DMS53 treated with DMSO at 0.1 percent for 48 hours (cell line): ENCODE measurements around the gene DEGS2.
A peak's percentile ranks its signal among the peaks of the same experiment; 100 is the strongest.
"Not testable (repeated sequence)": the region's sequence is repeated elsewhere in the genome, so short reads cannot be mapped to it uniquely, and the experiment has no call there.

Experiments used
- DNase-seq: peaks from one replicate; lab custom pipeline; 2025; ENCODE audit not compliant: unreplicated experiment; lab: John Stamatoyannopoulos, UW

DEGS2 gene

DNA sequence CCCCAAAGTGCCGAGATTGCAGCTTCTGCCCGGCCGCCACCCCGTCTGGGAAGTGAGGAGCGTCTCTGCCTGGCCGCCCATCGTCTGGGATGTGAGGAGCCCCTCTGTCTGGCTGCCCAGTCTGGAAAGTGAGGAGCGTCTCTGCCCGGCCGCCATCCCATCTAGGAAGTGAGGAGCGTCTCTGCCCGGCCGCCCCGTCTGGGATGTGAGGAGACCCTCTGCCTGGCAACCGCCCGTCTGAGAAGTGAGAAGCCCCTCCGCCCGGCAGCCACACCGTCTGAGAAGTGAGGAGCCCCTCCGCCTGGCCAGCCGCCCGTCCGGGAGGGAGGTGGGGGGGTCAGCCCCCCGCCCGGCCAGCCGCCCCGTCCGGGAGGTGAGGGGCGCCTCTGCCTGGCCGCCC lies 21.2 kb upstream of the DEGS2 start:
- not testable (repeated sequence) for DNase-seq

DNA sequence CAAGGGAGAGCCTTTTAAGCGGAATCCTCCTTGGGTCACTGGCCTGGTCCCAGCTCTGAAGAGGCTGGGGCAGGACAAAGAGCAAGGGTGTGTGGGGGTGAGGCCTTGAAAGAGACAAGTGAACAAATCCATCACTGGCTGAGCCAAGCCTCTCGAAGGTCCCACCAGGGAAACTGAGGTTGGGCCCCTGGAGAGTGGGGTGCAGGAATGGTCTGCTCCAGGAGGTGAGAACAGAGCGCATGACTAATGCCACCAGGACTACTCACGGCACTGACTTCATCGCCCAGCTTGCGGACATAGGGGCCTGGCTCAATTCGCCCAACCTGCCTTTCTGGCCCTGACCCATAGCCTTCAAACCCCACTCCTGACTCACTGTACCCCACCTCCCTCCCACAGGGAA lies 19.2 kb upstream of the DEGS2 start:
- no peak for DNase-seq

DNA sequence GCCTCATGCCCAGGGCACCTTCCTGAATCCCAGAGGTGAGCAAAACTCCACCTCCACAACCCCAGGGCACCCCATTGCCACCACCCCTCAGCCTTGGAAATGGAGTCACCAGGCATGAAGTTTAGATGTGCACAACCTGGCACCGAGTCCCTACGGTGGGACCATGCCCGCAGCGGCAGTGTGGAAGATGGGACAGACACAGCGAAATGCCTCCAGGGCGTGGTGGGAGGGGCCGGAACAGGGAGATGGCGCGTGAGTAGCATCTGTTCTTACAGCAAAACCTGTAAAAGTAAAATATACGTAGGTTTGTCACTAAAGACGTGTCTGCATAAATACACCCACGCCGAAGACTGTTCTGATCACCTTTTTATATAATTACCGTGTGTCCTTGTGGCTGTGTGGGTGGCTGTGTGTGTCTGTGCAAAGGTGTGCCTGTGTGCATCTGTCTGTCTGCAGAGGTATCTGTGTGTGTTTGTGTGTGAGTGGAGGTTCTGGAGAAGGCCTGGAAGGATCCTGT lies 17.4 kb upstream of the DEGS2 start:
- no peak for DNase-seq

DNA sequence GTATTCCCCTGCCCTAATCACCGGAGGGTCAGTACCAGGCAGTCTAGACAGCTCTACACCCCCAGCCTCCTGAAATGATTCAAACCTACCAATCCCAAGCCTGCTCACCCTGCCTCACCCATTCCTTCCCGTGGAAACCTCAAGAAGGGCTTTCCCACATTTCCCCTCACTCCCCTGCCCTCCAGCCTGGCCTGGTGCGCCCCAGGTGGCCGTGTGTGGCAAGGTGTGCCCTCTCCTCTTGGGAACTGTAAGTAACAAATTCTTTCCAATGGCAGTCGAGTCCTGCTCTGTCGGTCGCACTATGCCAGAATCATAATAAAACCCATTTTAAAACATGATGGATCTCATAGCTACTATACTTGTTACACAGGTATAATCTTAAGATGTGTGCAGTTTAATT lies 13.9 kb upstream of the DEGS2 start:
- DNase-seq = no peak

DNA sequence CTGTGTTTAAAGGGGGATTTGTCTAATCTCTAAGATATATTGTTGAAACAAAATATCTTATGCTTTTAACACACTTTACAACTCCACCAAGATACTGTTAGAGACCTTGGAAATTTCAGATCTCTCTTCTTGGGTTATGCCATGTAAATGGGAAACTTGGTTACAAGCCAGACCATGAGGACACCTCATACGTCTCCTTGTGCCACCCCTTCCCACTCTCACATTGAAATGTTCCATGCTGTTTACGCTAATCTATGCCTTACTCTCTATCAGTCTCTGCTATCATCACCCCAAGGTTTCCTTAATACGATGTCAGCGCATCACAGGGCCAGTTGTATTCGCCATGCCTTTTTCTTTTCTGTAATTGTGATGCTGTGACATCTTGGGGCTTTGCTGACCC lies 13.4 kb upstream of the DEGS2 start:
- no peak for DNase-seq

DNA sequence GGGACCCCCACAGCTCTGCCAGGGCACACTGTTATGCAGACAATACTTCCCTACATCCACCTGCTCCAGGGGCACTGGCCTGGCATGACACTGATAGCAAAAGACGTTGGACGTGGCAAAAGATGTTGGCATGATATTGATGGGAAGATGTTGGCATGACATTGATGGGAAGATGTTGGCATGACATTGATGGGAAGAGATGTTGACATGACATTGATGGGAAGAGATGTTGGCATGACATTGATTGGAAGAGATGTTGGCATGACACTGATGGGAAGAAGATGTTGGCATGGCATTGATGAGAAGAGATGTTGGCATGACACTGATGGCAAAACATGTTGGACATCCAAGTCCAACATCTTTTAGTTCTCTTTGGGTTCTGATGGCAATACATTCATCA lies 11.4 kb upstream of the DEGS2 start:
- DNase-seq = no peak

DNA sequence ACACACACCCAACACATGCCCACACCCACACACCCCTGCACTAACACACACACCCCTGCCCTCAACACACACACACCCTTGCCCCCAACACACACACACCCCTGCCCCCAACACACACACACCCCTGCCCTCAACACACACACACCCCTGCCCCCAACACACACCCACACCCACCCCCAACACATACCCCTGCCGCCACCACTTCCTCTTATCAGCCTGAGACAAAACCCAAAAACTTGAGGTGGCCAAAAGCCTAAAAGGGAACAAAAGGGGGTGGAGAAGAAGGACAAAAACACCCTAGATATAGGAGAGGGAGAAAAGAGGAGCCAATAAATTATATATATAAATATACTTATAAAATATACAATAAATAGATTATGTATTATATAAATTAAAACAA lies 9.1 kb upstream of the DEGS2 start:
- DNase-seq = no peak

DNA sequence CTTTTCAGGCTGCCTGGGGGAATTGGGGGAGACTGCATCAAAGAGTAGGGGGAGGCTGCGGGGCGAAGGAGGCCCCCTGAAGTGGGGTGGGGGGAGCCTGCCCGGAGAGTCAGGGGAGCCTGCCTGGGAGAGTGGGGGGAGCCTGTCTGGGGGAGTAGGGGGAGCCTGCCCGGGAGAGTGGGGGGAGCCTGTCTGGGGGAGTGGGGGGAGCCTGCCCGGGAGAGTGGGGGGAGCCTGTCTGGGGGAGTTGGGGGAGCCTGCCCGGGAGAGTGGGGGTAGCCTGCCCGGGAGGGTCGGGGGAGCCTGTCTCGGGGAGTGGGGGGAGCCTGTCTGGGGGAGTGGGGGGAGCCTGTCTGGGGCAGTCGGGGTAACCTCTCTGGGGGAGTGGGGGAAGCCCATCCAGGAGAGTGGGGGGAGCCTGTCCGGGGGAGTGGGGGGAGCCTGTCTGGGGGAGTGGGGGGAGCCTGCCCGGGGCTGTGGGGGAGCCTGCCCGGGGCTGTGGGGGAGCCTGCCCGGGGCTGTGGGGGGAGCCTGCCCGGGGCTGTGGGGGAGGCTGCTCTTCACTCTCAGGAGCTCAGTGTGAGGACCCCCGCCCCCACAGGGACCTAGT lies 6.5 kb upstream of the DEGS2 start:
- no peak for DNase-seq

DNA sequence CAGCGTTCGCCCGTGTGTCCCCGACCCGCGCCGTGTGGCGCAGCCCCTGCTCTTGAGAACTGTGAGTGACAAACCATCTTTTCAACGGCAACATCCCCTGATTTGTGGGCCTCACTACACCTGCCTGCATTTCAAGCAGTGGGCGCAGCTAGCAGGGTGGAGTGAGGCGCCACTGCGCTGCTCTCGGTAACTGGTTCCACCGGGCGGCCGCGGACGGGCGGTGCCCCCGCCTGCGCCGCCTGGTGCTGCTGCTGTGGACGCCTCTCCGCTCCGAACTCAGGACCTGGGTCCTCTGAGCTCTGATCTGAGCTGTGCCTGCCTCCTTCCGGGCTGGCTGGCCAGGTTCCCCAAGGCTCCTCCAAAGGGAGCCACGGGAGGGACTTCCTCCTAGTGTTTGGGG lies 5.9 kb upstream of the DEGS2 start:
- DNase-seq = no peak

DNA sequence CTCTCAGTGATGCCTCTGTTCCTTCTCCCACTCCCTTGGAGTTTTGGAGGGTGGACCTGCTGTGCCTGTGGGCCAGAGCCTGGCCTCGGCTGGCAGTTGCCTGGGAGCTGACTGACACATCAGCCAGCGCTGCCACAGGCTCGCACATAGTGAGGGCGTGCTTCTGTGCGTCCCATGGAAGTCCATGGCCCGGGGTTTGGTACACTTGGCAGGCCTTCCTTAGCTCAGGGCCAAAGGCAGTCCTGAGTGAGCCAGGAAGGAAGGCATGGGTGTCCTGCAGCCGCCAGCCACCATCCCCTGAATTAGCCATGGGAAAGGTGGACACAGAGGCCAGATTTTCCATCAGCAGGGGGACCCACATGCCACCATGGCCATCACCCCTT lies 1.1 kb upstream of the DEGS2 start:
- DNase-seq = no peak

DNA sequence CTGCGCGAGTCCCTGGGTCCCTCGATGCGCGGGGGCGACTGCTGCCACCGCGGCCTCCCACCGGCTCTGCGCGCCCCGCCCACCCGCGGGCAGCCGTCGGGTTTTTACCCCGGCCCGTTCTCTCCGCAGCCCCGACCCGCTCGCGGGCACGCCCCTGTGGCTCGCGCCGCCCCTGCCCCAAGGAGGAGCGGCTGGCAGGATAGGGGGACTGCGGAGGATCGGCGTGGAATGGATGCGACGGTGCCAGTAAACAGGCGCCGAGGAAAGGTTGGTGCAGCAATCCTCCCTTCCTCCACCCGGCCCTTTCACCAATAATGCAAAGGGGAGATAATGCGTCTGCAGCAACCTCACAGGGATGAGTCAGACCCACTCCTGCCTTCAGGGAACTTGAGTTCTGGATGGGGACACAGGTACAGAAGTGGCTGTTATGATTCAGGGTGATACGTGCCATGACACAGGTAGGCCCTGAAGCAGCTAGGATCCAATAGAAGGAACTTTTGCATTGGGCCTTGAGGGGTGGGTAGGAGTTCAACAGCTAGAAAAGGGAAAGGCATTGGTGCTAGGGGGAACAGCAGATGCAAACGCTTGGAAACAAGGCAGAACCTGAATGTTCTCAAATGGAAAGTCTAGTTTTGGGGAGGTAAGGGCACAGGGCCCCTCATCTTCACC lies 554 bp upstream of the DEGS2 start:
- DNase-seq = no peak

DNA sequence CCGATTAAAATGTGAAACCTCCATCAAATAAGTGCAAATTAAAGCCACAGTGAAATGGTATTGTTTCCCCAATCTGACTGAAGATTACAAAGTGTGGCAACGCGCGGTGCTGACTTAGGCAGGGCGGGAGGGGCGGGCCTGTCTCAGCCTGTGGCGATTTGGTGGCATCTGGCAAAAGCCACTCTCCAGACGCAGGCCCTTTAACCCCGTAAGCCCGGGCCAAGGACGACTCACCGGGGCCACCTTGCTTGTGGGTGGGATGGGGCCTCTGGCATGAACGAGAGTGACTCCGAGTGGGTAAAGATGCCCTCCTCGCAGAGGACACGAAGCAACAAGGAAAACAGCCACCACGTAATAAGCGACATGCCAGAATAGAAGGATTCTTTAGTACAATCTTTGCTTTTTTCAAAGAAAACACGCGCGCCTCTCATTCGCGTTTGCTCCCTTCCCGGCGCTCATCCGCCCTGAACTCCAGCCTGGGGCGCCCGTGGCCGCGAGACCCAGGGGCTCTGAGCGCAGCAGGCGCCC lies 815 bp downstream of the DEGS2 start:
- no peak for DNase-seq

DNA sequence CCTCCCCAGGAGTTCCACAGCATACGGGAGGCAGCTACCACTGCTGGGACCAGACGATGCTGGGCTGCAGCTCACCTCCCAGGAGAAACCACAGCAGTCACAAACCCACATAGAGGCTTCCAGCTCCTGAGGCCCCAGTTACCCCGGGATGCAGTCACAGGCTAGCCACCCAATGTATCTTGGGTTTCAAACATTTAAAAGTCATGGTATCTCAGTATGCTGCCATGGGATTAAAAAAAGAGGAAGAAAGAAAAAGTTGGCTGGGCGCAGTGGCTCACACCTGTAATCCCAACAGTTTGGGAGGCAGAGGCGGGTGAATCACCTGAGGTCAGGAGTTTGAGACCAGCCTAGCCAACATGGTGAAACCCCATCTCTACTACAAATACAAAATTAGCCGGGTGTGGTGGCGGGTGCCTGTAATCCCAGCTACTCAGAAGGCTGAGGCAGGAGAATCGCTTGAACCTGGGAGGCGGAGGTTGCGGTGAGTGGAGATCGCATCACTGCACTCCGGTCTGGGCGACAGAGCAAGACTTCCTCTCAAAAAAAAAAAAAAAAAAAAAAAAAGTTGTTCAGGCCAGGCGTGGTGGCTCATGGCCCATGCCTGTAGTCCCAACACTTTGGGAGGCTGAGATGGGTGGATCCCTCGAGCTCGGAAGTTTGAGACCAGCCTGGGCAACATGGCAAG lies 1.8 kb downstream of the DEGS2 start:
- not testable (repeated sequence) for DNase-seq

DNA sequence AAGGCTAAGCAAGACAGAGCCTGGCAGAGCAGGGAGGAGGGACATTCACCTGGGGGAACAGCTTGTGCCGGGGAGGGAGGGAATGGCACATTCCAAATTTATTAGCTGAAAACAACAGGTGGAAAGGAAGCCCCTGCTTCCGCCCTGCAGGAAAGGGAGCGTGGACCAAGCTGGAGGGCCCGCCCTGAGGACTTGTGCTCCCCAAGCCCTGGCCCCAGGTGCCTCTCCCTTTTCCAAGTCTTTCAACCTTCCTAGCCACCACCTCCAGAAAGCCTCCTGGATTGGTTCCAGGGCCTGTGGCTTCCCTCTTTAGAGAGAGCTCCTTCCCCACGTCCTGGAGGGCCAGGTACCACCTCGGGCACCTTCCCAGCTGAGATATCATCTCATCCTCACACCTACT lies 2.7 kb downstream of the DEGS2 start:
- DNase-seq = no peak

DNA sequence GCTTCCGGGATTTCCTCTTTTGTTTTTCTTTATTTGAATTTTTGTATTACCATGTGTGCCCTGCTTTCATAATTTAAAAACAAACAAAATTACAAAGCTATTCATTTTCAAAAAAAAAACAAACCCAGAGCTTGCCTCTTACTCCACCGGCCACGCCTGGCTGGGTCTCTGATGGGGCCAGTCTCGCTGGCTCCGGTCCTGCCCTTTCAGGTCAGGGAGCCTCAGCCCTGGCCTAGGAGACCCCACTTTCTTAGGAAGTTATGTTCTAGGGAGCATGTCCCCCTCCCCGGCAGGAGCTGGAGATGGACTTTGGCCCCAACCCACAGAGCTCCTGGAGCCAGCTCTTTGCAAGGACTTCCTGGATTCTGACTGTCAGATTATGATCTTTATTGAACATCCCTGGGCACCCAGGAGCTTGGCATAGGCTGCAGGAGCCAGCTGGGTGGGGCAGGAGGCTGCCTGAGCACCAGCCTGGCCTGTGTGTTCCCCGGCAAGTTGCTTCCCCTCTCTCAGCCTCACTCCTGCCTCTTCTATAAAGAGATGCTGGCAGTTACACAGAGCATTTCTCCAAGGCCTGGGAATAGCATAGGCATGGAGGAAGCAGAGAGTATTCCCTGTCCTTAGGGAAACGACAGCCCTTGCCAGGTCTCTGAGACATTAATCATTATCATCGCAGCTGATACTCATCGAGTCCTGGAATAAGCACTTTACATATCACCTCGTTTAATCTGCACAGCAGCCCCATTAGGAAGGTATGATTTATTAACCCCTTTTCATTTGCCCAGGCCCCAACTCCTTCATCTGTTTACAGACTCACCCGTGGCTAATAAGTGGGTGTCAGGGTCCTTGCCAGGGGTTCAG lies 3.5 kb downstream of the DEGS2 start:
- peak; percentile 16 for DNase-seq

DNA sequence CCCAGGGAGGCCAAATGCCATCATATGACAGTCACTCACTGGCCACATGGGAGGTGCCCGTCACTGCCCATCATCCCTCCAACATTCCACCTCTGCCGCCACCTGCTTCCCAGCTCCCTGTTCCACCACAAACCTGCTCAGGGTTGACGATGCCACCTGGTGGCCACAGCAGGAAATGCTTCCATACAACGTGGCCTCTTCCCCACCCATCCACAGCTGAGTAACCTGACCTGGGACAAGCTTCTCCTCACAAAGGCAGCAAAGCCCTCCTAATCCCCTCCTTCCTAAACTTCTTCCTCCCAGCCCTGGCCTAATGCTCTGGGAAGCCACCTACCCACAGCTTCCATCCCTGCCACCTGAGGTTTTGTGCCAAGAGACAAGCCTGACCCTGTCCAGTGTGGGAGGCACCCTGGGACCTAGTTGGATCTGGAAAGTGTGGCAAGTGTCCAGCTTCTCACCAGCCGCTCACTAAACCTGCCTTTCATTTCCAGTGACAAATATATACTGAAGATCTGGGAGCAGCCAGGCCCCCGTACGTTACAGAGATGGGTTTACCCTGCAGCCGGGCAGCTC lies 4.3 kb downstream of the DEGS2 start:
- peak; percentile 9 for DNase-seq

DNA sequence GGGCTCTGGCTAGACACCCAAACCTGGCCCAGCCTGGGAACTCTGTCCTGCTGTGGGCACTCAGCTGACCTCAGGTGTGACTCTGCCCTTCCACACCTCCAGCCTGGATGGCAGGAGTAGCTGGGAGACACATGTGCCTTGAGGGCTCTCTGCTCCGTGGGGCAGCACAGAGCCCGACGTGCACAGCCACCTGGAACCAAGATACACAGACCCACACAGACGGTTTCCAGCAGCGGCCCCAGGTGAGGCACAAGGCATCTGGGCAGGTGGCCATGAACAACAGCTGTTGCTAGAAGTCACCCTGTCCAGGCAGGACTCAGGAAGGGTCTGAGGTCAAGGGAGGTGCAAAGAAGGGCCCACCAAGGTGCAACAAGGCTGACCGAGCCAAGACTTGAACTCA lies 5.9 kb downstream of the DEGS2 start:
- no peak for DNase-seq

DNA sequence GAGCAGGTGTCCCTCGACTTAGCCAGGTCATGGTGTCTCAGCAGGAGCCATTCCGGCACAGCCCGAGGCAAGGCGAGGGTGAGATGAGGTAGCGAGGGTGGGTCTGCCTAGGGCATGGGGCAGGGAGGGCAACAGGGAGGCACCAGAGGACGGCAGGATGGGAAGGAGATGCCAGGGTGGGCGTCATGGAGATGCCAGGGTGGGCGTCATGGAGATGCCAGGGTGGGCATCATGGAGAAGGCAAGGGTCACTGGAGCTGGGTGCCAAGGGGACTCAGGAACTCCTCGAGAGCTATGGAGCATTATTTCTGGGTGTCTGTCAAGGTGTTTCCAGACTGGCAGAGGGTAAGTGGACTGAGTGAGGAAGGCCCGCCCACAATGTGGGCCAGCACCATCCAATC lies 7.4 kb downstream of the DEGS2 start:
- DNase-seq = no peak

DNA sequence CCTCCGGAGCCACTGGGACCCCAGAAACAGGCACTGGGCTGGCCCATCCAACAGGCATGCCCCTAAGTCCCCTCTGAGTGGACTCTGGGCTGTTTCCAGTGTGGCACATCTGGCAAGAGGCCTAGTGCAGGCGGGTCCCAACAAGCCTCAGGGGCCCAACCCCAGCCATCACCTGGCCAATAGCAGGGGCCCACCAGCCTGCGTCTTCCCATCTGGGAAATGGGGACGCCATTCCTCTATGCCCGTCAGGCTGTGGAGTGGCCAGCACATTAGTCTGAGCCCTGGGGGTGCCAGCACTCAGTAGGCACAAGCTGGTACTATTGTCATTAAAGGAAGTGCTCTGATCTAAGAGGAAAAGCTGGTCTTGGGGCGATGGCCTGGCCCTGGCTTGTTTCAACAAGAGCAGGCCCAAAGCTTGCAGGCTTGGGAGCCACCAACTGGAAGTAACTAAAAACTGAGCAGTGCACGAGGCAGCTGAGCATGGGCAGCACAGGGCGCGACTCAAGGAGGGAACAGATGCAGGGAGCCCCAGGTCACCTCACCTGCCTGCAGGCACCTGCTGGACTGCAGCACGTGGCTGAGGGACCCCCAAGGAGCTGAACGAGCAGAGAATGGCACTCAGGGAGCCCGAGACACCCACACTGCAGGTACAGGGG lies 8.4 kb downstream of the DEGS2 start:
- no peak for DNase-seq

DNA sequence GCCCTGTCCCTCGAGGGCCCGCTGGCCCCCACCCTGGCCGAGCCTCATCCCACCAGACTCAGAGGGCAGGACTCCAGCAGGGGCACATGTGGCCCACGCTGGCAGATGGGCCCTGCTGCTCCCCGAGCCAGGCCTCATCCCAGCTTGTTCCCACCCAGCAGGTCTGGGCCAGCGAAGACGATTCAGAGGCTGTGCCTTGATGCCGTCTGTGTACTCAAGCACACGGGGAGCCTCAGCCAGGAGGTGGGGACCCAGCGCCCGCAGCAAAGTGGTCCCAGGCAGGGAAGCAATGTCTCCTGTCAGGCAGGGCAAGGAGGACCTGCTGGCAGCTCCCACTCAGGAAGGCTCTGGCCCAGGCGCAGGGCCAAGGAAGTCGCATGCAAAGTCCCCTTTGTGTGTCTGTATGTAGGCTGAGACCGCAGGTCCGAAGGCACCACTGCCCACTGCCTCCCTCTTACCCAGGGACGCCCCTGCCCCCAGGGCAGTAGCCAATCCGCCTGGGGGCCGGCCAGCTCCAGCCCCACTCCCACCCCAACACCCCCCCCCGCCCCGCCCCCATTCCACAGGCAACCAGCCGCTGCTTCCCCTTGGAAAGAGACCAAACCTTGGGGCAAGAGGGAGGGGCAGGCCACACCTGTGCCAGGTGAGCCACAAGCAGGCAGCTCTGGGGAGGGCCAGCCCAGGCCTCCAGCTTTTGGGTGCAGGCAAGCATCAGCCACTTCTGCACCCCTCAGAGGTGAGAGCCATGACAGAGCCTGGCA lies 9.4 kb downstream of the DEGS2 start:
- DNase-seq = no peak
